ENCODE measurements around the gene TBC1D17. TPM values are rescaled to one million over a fixed set of nuclear protein-coding genes. Genes with fewer than 3 reads are reported as not detected.

The TBC1D17 gene
- total RNA-seq, 1 experiment from 2014 or later: 17.8 TPM

DNA sequence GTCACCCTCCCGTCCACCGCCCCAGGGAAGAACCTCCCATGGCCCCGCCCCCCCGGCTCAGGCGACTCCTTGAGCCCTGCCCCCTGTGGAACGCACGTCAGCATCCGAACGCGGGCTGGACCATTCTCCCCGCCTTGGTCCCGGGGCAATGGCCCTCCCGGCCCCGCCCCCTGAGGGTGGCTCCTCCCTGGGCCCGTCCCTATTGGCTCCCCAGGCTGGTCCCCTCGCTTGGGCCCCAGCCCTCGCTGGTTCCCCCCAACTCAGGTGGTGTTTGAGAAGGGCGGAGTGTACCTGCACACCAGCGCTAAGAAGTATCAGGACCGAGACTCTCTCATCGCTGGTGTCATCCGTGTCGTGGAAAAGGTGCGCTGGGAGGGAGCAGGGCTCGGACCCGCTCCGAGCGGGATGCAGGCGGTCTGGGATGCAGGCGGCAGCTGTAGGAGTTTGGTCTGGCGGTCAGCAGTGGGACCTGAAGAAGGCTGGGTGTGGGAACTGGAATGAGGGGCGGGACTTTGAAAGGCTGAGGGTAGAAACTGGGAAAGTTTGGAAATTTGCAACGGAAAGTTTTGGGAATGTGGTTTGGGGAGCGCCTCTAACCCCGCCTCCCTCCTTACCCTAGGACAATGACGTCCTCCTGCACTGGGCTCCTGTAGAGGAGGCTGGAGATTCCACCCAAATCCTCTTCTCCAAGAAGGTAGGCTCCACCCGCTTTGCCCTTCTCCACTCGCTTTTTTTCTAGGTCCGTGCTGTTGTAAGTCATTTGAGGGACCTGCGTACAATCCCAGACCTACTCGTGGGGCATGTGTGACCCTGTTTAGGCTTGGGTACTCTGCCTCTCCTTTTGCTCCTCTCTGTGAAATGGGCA lies 609 bp downstream of the TBC1D17 start:
- no peak for TF ChIP-seq EZH2phosphoT487 (IDR thresholded peaks at IDR 0.05; ENCODE audit: borderline replicate concordance, low read length)
- no peak for TF ChIP-seq EZH2 (IDR thresholded peaks at IDR 0.05; ENCODE audit: low read length, unreplicated experiment)
- TF ChIP-seq, protein P1, sequence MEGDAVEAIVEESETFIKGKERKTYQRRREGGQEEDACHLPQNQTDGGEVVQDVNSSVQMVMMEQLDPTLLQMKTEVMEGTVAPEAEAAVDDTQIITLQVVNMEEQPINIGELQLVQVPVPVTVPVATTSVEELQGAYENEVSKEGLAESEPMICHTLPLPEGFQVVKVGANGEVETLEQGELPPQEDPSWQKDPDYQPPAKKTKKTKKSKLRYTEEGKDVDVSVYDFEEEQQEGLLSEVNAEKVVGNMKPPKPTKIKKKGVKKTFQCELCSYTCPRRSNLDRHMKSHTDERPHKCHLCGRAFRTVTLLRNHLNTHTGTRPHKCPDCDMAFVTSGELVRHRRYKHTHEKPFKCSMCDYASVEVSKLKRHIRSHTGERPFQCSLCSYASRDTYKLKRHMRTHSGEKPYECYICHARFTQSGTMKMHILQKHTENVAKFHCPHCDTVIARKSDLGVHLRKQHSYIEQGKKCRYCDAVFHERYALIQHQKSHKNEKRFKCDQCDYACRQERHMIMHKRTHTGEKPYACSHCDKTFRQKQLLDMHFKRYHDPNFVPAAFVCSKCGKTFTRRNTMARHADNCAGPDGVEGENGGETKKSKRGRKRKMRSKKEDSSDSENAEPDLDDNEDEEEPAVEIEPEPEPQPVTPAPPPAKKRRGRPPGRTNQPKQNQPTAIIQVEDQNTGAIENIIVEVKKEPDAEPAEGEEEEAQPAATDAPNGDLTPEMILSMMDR (conservative IDR thresholded peaks at IDR 0.05; ENCODE audit: low read depth, low read length): no peak
- BruUV-seq (replicated peaks): no TSS peak
- POLR2A ChIA-PET (ENCODE audit: unreplicated experiment): no interaction called here
- ATAC-seq (peak; percentile 82), DNase-seq (peak; percentile 99)
- intact Hi-C loops (cut with micrococcal nuclease): loop anchor here (1.0 to 5.0 kb wide), 4 partner anchors 9 to 201 kb away; partner anchors contain the start of genes ATF5, NUP62 and PRMT1
- H3K4me3 ChIP-seq (ENCODE audit: low read length): peak overlapping the region; percentile 93
- H3F3A ChIP-seq (ENCODE audit: low read length, unreplicated experiment): no peaks in the 10 kb centered on the region
- no peaks in the 10 kb centered on the region for H3K9me2 ChIP-seq (replicated peaks; ENCODE audit: low read length)
- peak overlapping the region; percentile 98 for H3K4me2 ChIP-seq (ENCODE audit: low read length)
- H3K9me3 ChIP-seq (ENCODE audit: low read length): no peaks in the 10 kb centered on the region
- H3K36me3 ChIP-seq (ENCODE audit: low read depth, low read length): peaks cover 18% of the 10 kb centered on the region
- H2AFZ ChIP-seq (ENCODE audit: low read length): peak overlapping the region; percentile 93
- peak overlapping the region; percentile 98 for H3K9ac ChIP-seq (ENCODE audit: low read length)
- H3K79me2 ChIP-seq (ENCODE audit: low read length): peaks cover 41% of the 10 kb centered on the region
- H3K4me1 ChIP-seq (ENCODE audit: insufficient read depth, low read length): peaks cover 26% of the 10 kb centered on the region
- peak overlapping the region; percentile 91 for H3K27ac ChIP-seq (ENCODE audit: low read length)
- no peaks in the 10 kb centered on the region for H3K27me3 ChIP-seq (ENCODE audit: low read length)
- CTCF ChIA-PET: no interaction called here
- no peaks in the 10 kb centered on the region for H4K20me1 ChIP-seq (ENCODE audit: low read length)

DNA sequence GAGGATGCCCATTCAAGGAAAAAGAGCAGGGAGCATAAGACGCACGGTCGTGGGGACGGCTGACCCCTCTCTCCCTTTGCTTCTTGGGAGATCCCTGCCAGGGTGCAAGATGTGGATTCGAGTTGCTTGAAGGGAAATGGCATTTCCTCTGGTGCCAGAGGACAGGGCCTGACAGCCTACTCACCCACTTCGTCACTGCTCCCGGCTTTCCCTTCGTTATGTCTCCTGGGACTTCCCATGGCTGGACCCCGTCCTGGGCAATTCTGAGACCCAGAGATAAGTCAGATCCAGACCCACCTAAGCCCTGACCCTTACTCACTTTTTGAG lies 1.2 kb downstream of the TBC1D17 start:
- Histone ChIP-seq H3F3A (ENCODE audit: low read length, unreplicated experiment) (no peaks in the 10 kb centered on the region), H3K4me1 (ENCODE audit: insufficient read depth, low read length) (peaks cover 26% of the 10 kb centered on the region), H3K9me2 (replicated peaks; ENCODE audit: low read length) (no peaks in the 10 kb centered on the region), H3K79me2 (ENCODE audit: low read length) (peaks cover 38% of the 10 kb centered on the region), H3K36me3 (ENCODE audit: low read depth, low read length) (peaks cover 23% of the 10 kb centered on the region), H3K9ac (ENCODE audit: low read length) (peak overlapping the region; percentile 98), H4K20me1 (ENCODE audit: low read length) (no peaks in the 10 kb centered on the region), H3K9me3 (ENCODE audit: low read length) (no peaks in the 10 kb centered on the region), H3K4me3 (ENCODE audit: low read length) (peak overlapping the region; percentile 93), H3K27me3 (ENCODE audit: low read length) (no peaks in the 10 kb centered on the region), H2AFZ (ENCODE audit: low read length) (no peak overlapping the region), H3K4me2 (ENCODE audit: low read length) (peak overlapping the region; percentile 98), H3K27ac (ENCODE audit: low read length) (no peak overlapping the region)
- TF ChIP-seq, protein P1 (conservative IDR thresholded peaks at IDR 0.05; ENCODE audit: low read depth, low read length): no peak
- TF ChIP-seq EZH2 (IDR thresholded peaks at IDR 0.05; ENCODE audit: low read length, unreplicated experiment) (no peak), EZH2phosphoT487 (IDR thresholded peaks at IDR 0.05; ENCODE audit: borderline replicate concordance, low read length) (no peak)
- DNase-seq: no peak
- TSS peak; percentile 41 for BruUV-seq (replicated peaks)
- ChIA-PET POLR2A (ENCODE audit: unreplicated experiment) (no interaction called here), CTCF (no interaction called here)
- intact Hi-C loops (cut with micrococcal nuclease): loop anchor here (1.0 to 5.0 kb wide), 2 partner anchors 51 to 201 kb away; partner anchors contain the start of genes ATF5, NUP62 and PRMT1
- ATAC-seq: no peak

Data from PC-3 (cell line).